Activated CD8-positive, alpha-beta memory T cell treated with anti-CD3 and anti-CD28 coated beads, Interleukin-2, amount 50 U/mL, for 1 hour (primary cell): ENCODE data around the gene UBA7.
A peak's percentile ranks its signal among the peaks of the same experiment; 100 is the strongest.
"Not testable (repeated sequence)": the region's sequence is repeated elsewhere in the genome, so short reads cannot be mapped to it uniquely, and the experiment has no call there.

ENCODE experiments used
- DNase-seq: peaks from one replicate; pipeline ENCODE4 v3.0.0-alpha.2; 2020; ENCODE audit errors: extremely low read depth

UBA7 gene, protein sequence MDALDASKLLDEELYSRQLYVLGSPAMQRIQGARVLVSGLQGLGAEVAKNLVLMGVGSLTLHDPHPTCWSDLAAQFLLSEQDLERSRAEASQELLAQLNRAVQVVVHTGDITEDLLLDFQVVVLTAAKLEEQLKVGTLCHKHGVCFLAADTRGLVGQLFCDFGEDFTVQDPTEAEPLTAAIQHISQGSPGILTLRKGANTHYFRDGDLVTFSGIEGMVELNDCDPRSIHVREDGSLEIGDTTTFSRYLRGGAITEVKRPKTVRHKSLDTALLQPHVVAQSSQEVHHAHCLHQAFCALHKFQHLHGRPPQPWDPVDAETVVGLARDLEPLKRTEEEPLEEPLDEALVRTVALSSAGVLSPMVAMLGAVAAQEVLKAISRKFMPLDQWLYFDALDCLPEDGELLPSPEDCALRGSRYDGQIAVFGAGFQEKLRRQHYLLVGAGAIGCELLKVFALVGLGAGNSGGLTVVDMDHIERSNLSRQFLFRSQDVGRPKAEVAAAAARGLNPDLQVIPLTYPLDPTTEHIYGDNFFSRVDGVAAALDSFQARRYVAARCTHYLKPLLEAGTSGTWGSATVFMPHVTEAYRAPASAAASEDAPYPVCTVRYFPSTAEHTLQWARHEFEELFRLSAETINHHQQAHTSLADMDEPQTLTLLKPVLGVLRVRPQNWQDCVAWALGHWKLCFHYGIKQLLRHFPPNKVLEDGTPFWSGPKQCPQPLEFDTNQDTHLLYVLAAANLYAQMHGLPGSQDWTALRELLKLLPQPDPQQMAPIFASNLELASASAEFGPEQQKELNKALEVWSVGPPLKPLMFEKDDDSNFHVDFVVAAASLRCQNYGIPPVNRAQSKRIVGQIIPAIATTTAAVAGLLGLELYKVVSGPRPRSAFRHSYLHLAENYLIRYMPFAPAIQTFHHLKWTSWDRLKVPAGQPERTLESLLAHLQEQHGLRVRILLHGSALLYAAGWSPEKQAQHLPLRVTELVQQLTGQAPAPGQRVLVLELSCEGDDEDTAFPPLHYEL

DNA sequence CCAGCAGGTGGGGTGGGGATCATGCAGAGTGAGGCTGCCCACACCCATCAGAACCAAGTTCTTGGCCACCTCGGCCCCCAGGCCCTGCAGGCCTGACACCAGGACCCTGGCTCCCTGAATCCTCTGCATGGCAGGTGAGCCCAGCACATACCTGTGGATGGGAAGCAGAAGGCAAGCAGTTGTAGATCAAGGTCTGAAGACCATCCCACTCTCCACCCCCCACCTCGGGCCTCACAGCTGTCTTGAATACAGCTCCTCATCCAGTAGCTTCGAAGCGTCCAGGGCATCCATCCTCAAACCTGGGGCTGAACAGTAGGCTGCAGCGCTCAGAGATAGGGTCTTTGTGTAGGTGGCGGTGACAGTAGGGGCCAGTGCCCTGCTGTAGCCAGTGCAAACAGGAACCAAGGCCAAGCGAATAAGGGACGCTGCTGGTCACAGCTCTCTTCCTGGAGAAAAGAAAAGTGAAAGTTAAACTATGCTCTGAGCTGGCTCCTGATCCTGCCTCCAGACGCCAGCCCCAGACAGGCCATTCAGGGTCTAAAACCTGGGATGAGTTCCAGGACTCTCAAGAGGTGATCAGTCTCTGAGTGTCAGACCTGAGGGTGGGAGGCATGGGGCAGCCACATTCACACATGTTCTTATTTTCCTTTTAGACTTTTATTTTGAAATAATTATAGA is at the start of gene UBA7:
UBA7 (minus strand) TSS at position 457 of the 678 bp plus-strand sequence; CDS start at position 291, 166 bp downstream.
- DNase-seq = no peak

DNA sequence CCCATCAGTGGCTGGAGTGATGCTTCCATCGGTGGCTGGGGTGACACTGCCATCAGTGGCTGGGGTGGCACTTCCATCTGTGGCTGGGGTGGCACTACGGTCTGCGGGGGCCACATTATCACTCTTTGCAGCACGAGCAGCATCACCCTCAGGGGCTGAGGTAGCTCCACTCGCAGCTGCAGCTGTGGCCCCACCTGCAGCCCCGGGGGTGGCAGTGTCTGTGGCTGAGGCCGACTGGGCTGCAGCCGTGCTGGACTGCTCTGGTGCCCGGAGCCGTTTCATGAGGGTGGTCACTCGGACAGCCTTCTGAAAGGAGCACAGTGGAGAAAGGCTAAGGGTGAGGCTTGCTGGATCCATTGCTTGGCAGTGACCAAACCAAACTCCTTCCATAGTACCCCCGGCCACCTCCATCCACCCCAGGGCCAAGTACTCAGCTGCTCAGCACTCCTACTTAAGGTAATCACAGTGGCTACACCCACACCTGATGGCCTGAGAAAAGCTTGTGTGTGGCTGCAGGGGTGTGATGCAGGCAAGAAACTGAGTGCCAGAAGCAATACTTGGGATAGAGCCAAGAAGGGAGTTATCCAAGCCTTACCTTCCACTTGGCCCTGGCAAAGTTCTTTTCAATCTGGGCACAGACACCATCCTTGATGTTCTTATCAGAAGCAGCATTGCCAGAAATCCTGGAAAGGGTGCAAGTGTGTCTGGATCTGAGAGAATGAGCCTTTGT is 46.0 kb upstream of the UBA7 start:
- no peak for DNase-seq

DNA sequence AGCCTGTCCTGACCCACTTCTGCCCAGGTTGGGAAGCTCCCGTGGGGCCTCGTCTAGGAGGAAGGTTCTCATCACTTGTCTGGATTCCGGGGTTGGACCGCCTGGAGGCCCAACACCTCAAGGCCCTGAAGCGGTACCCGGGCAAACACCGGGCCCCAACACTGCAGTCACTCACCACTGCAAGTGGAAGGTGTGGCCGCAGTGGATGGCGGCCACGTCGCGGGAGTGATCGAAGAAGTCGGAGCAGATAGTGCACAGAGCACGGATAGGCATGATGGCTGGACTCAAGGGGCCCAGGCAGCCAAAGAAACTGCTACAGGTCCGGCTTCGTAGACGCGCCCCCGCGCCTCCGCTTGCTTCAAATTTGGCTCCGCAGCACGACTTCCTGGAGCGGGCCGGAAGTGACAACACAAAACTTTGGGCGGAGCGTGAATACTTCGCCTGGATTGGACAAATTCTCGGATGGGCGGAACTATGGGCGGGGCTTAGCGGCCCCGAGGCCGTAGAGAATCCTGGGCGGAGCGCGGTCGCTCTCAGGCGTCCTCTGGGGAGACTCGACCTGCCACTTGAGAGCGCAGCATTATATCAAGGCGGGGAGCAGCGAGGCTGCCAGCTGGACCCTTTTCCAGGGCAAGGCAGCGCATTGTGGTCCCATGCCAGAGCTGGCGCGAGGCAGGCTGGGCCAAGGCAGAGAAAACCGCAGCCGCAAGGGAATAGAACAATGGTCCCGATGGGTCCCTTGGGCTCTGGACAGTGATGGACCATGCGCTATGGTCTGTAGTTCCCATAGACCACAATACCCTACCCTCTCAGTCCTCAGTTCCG is 42.6 kb upstream of the UBA7 start, which contains the start of gene TRAIP:
TRAIP (minus strand) TSS at position 384 of the 825 bp plus-strand sequence; CDS start at position 273, 111 bp downstream.
- peak; percentile 81 for DNase-seq

DNA sequence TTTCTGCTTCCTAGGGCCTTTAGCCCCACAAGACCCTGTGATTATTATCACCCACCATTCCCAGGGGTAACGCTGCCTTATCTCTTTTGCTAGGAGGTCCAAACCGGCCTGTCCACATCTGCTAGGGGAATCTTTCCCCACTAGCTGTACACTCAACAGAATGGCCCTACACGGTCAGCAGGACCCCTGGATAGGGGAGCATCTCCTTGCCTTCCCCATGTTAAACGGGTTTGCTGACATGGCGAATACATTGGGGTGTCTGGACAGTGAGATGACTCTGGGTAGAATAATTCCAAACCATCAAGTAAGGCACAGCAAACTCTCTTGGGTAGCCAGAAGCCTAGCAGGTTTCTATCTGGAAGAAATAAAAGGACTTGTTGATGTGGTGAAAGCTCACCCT is 41.9 kb upstream of the UBA7 start:
- no peak for DNase-seq

DNA sequence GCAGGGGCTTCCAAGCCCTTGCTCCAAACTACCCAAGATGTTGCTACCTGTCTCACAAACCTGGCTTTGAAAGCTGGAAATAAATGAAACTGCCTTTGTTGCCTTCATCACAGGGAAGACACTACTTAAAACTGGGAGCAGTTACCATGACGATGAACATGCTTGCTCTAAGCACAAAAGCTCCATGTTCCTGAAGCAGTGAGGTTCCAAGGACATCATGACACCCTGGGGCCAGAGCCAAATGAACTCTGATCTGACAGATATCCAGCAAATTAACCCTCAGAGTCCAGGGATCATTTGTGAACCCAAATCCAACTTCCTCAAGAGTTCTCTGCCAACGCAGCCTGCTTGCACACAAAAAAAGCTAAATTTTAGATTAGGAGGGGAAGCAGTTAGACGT is 31.9 kb upstream of the UBA7 start:
- DNase-seq = no peak

DNA sequence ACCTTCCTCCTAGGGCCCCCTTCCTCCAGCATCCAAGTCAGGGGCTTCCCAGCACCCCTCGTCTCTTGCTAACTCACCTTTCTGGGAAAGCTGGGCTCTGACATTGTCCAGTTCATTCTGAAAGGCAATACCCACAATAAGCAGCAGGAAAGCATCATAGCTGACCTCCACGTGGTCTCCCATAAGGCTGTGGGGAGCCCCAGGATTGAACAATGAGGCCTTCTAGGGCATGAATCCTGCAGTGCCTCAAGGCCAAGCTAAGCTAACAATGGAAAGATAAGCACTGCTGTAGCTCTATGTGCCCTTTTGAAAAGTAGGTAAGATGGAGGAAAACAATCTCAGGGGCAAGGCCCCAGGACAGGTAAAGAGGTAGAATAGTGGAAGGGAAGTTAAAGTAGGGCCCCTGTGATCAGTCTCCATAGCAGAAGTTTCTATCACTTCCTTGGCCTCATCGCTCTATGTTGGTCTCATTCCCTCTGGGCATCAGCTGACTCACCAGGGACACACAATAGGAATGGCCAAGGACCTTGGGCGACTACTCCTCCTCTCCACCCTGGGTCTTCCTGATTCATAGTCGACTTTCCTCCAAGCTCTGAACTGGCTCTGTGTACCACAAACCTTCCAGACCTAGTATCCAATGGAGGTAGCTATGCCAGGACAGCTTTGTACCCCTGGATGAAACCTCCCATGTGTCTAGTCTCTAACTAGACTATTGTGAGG is 30.9 kb upstream of the UBA7 start:
- DNase-seq = no peak

DNA sequence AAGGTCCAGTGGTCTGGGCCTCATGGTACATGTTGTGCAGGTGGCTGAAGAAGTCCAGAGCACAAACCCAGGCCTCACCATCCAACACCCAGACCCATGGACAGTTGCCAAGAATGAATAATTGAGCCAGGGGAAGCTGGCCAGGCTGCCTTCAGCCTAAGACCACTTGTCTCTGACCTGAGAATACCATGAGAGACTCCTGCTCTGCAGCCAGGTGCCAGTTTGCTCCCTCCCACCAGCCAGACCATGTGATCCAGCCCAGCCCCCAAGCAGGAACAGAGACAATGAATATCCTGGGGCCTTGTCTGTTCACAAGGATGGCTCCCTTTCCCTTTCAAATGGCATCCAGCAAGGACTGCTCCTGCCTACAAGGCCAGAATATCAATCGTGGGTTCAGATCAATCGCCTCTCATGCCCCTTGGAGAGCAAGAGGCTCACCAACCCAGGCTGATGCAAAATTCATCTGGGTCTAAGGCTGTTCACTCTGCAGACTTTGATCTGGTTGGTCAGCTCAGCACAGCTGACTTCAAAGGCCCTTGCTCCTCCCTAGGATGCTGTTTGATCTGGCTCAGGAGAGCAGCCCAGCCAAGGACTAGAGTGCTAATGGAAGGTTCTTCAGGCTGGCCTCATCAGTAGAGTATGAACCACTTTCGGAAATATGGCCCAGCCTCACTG is 29.2 kb upstream of the UBA7 start:
- DNase-seq = no peak

DNA sequence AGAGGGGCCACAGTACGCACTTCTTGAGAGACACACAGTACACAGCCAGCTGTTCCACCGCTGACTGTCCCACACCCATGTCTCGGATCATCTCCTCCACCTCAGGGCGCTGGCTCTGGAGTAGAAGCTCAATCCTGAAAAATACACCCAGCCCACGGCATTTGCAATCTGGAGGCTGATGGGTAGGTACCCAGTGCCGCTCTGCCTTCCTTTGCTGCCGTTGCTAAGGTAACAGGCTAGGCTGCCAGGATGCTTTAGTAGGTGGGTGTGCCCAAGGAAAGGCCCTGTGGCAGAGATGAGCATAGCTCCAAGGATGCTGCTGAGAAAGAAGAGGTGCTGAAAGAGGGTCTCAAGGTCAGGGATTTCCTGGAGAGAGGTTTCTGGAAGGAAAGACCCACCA is 28.1 kb upstream of the UBA7 start:
- no peak for DNase-seq

DNA sequence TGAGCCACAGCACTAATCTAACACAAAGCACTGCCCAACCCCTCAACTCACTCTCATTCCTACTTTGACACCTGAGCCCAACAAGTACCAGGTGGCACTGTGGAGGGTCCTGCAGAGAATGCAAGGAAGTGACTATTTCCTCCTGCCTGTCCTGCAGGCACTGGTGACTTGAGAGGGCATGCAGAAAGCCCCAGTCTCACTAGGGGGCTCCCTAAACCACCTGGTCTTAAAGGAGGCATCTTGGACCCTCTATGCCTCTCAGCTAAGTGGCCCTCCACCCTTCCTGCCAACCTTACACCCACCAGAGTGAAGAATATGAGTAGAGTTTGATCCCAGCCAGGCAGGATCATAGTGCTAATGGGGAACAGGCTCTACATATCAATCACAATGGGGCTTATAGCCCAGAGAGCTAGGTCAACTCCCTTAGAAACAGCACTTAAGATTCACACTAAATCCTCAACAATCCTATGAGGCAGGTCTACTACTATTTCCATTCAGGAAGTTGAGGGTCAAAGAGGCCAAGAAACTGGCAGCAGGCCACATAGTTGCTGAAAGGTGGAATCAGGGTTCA is 27.5 kb upstream of the UBA7 start:
- no peak for DNase-seq

DNA sequence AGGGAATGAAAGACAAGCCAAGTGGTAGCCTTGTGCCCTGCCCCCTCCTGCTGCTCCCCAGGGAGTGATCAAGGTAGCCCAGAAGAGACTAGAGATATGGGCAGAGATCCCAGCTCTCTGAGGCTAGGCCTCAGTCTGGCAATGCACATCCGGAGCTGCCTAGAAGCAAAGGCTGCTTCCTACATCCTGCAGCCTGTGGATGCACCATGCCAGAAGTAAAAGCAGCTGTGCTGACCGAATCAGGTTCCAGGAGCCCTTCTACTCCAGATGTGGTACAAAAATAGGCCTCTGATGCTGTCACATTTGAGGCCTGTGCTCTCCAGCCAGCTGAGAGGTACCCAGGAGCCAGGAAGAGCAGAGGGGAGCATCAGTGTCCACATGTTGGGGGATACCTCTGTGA is 26.6 kb upstream of the UBA7 start:
- DNase-seq = no peak

DNA sequence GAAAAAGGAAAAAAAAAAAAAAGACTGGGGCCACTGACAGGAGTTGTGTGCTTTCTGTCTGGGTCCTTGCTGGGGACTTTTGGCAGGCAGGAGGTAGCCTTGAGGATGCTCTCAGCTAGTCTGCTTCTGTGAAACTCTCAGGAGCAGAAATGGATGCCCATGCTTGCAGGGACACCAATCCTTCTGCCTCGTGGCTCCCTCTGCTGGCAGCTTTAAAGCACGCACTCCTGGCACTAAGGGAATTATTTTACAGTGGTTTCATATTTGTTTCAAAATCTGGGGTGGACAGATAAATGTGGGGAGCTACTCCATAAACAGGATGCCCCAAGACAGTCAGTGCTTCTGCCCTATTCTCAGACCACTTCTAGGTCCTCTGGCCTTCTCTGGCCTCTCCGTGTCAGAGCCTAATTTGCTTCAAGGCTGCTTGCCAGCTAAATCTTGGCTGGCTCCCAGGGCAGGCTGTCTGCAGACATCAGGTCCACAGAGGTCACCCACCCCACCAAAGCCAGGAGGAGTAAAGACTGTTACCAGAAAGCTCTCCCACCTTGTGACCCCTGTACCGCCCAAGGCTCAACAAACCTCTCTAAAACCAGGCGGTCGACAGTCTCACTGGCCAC is 25.5 kb upstream of the UBA7 start:
- DNase-seq = peak; percentile 62

DNA sequence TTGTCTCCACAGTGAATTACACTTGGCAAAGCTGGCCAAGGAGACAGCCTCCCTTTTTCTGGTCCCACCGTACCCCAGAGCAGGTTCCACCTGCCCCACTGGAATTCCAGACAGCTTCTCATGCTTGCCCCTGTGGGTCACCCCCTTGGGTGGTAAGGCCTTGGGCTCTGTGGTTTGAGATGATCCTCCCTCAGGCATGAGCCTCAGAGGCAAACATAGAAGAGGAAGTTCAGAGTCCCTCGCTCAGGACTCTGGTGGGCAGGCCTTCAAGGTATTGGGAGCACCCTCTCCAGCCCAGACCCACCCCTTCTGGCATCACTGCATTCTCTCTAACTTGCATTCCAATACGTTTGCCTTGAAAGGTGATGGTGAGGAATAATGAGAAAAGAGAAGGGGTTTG is 17.6 kb upstream of the UBA7 start:
- no peak for DNase-seq

DNA sequence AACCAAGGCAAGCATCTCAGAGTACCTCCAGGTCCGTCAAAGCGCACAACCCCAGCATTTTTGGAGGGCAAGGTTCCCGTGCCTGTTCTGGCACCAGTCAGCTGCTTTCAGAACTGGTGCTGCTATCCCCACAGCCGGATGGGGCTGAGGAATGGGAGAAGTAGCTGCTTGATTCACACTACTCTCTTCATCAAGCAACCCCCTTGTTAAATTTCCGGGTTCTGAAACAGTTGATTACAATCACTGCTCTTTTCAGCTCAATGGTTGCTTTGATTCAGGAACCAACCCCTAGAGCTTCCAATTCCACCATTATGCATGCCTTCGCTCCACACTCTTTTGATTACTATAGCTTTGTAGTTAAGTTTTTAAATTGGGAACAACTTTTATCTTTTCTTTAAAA is 12.3 kb upstream of the UBA7 start:
- DNase-seq = no peak

DNA sequence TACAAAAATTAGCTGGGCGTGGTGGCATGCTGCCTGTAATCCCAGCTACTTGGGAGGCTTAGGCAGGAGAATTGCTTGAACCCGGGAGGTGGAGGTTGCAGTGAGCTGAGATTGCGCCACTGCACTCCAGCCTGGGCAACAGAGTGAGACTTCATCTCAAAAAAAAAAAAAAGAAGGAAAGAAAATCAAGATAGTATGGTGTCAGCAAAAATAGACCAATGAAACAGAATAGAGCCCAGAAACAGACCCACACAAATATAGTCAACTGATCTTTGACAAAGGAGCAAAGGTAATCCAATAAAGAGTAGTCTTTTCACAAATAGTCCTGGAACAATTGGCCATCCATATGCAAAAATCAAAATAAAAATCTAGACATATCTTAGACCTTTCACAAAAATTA is 9.4 kb upstream of the UBA7 start:
- not testable (repeated sequence) for DNase-seq

DNA sequence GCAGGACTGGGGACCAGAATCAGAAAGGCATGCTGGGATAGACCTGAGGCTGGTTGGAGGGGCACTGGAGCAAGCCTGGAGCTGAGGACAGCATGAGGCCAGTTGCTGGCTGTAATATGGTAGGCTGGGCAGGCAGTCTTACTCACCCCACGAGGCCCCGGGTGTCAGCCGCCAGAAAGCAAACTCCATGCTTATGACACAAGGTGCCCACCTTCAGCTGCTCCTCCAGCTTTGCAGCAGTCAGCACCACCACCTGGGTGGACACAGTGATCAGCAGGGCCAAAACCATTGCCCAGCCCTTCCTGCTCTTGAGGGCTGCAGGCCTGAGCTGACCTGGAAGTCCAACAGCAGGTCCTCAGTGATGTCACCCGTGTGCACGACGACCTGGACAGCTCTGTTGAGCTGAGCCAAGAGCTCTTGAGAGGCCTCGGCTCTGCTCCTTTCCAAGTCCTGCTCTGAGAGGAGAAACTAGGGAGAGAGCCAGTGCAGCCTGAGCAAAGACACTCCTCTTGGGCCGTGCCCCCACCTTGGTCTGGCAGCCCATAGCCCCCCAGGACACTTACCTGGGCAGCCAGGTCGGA is 747 bp downstream of the UBA7 start:
- DNase-seq = no peak

DNA sequence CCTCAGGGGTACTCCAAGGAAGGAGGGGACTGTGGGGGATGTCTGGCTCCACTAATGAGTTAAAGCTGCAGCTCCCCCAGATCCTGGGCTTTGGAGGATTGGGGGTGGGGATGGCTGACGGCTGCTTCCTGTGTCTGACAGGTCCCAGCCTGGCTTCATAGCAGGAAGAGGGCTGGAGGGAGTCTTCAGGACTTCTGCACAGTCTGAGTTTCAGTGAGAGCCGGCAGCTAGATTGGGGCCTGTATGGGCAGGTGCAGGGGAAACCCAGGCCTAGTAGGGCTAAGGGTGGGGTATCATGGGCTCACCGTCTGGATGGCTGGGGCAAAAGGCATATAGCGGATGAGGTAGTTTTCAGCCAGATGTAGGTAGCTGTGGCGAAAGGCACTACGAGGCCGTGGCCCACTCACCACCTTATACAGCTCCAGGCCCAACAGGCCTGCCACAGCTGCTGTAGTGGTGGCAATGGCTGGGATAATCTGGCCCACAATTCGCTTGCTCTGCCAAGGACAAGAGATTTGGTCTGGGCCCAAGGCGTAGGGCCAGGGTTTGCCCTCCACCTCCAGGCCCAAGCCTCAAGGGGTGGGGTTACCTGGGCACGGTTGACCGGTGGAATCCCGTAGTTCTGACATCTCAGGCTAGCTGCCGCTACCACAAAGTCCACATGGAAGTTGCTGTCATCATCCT is 6.2 kb downstream of the UBA7 start:
- no peak for DNase-seq

DNA sequence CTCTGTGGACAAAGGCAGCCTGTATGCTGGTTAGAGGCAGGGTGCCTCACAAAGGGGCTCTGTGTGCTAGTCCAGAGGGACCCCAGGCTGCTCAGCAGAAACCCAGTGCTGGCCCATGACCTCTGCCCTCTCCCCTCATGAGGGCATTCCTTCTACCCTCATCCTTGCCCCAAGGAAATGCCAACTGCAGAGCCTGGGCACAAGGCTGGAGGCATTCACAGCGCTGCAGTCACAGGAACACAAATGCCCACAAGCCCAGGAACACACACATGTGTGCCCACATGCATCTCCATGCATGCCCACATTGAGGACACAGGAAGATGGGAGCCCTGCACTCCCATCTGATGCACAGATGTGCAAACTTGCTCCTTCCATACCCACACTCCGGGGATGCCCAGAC is 6.9 kb downstream of the UBA7 start:
- no peak for DNase-seq
